Ascending aorta (tissue), 2 donors: ENCODE data around the gene LTN1. TPM values are rescaled to one million over a fixed set of nuclear protein-coding genes. Genes with fewer than 3 reads are reported as not detected.

Experiments used
- DNase-seq, 2 donors: peaks; one replicate each; pipeline ENCODE4 v3.0.0-alpha.2; 2019; ENCODE audit warnings: low spot score in 2 of 2
- H3K27ac ChIP-seq, 2 donors: fragments of 200-600 bp; sonication (generic); one replicate each; pipeline ENCODE4 v1.5.1; 2016 to 2017; ENCODE audit warnings: mild to moderate bottlenecking in 1 of 2
- H3K27me3 ChIP-seq: fragments of 200-600 bp; sonication (generic); one replicate; pipeline ENCODE4 v1.5.1; 2017
- H3K36me3 ChIP-seq, 2 donors: fragments of 200-600 bp; sonication (generic); one replicate each; pipeline ENCODE4 v1.5.1; 2016
- H3K4me1 ChIP-seq, 2 donors: fragments of 200-600 bp; sonication (generic); one replicate each; pipeline ENCODE4 v1.5.1; 2016 to 2017; ENCODE audit warnings: mild to moderate bottlenecking in 1 of 2
- H3K4me3 ChIP-seq, 2 donors: fragments of 200-600 bp; sonication (generic); one replicate each; pipeline ENCODE4 v1.5.1; 2016 to 2017; ENCODE audit warnings: mild to moderate bottlenecking in 1 of 2
- H3K9me3 ChIP-seq, 2 donors: fragments of 200-600 bp; sonication (generic); one replicate each; pipeline ENCODE4 v1.5.1; 2016
- intact Hi-C: fragments of 100-400 bp; cut with DNase I; formaldehyde crosslinking; loops from one replicate; pipeline ENCODE4 v1.15.1; 2023
- total RNA-seq: library from RNA; depleted of rRNA; stranded (reverse); fragments of >200 nt; gene quantifications from one replicate; pipeline ENCODE4 v1.1.0, GENCODE V29; 2016
- TF ChIP-seq, protein P1 (sequence below), 3 experiments: fragments of 200-600 bp in 2 of 3; fragments of 450-650 bp in 1 of 3; sonication (generic) in 2 of 3; IDR thresholded peaks; one replicate each; pipeline ENCODE4 v1.5.1; 2016 to 2019; ENCODE audit warnings: antibody characterized with exemption in 3 of 3, mild to moderate bottlenecking in 1 of 3, moderate library complexity in 1 of 3

Gene LTN1
- total RNA-seq, 1 donor from 2014 or later = 5.6 TPM

DNA sequence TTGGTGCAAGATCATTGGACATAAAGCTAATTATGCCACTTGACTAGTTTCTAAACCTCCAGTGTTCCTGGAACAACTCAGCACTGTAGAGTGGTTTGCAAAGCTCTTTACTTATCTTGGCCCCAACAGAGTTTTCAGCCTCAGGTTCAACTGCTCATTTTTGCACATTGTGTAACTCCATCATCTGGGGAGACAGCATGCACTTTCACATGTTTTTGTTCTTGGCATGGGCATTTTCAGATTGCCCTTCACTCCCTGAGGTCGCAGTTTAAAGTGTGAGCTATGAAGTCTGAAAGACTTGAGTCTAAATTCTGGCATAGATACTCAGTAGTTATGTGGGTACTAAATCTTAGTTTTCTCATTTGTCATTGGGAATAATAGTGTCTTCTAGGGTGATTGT lies 36.8 kb upstream of the LTN1 start:
- TF ChIP-seq, protein P1, sequence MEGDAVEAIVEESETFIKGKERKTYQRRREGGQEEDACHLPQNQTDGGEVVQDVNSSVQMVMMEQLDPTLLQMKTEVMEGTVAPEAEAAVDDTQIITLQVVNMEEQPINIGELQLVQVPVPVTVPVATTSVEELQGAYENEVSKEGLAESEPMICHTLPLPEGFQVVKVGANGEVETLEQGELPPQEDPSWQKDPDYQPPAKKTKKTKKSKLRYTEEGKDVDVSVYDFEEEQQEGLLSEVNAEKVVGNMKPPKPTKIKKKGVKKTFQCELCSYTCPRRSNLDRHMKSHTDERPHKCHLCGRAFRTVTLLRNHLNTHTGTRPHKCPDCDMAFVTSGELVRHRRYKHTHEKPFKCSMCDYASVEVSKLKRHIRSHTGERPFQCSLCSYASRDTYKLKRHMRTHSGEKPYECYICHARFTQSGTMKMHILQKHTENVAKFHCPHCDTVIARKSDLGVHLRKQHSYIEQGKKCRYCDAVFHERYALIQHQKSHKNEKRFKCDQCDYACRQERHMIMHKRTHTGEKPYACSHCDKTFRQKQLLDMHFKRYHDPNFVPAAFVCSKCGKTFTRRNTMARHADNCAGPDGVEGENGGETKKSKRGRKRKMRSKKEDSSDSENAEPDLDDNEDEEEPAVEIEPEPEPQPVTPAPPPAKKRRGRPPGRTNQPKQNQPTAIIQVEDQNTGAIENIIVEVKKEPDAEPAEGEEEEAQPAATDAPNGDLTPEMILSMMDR (IDR thresholded peaks at IDR 0.05) = no peak
- H3K27me3 ChIP-seq = no peaks in the 10 kb centered on the region
- H3K4me3 ChIP-seq = no peak overlapping the region
- peaks cover 3 to 8% of the 10 kb centered on the region in 2 donors for H3K4me1 ChIP-seq
- H3K27ac ChIP-seq = no peak overlapping the region
- H3K9me3 ChIP-seq = no peaks in the 10 kb centered on the region
- intact Hi-C loops = no loop called here
- no peak for DNase-seq
- H3K36me3 ChIP-seq = peaks cover 23 to 41% of the 10 kb centered on the region in 2 donors

DNA sequence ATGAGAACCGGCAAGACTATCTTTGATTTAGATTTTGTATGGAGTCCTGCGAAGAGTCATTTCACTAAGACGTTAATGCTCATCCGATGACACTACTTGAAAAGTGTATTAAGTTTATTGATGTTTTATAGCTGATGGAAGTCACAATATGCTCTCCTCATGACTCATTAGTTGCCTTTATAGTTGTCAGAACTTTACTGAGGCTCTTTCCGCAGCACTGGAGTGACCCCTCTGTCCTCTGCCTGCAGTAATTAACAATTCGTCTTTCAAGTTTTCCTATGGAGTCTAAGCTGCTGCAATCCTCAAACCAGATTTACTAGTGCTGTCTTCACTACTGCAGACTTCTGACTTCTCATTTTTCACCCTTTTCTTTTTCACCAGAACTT lies 32.6 kb upstream of the LTN1 start:
- Histone ChIP-seq H3K4me1 (peaks cover 3 to 8% of the 10 kb centered on the region in 2 donors), H3K36me3 (peaks cover 0 to 6% of the 10 kb centered on the region in 2 donors), H3K9me3 (no peaks in the 10 kb centered on the region), H3K27me3 (no peaks in the 10 kb centered on the region), H3K27ac (peak overlapping the region; percentile 97 to 98), H3K4me3 (peak overlapping the region; percentile 70 to 74)
- intact Hi-C loops = loop anchor here (2.0 kb wide), 1 partner anchor 33 kb away; the partner anchor contains the start of gene LTN1
- TF ChIP-seq, protein P1 (IDR thresholded peaks at IDR 0.05) = no peak
- no peak for DNase-seq

DNA sequence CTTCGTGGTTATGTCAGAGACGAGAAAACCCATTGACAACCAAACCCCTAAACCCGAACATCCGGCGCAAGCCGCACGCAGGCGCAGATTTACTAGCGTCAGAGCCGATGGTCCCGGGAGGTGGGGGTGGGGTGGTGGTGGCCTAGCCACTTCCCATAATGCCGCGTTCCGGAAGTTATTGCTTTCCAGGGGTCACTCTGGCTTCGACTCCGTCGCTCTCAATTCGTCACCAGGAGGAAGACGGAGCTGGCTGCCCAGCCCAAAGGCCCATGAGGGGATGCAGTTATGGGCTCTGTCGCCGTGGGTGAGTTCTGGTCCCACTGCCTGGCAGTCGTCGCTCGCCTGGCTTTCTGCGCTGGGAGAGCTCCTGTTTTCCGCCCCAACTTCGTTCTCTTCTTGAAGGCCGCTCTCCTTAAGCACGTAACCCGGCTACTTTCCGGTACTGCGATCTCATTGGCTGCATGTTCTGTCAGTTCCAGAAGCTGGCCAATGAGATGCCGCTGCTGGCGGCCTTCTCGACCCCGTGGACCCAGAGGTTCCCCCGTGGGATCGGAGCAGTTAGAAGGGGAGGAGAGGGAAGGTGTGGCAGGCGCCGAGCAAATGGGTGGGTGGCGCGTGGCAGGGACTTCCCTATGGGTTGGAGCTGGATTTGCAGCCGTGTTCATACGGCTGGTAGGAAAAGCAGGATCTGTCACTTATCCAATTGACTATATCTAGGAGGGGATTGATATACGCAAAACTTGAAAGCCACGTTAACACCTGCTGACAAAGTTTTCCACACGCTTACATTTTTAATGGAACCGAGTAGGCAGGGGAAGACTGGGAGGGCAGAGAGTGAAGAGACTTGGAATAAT lies 32.0 kb upstream of the LTN1 start, which contains the start of gene USP16:
Gene USP16, plus strand, starts transcription at position 195 of the 854 bp plus-strand sequence. CDS start 3,246 bp downstream, outside the sequence.
- Histone ChIP-seq H3K27me3 (no peaks in the 10 kb centered on the region), H3K27ac (peak within 1 kb of the TSS; percentile 97 to 98), H3K36me3 (peaks cover 0 to 6% of the 10 kb centered on the region in 2 donors), H3K9me3 (no peaks in the 10 kb centered on the region), H3K4me1 (peaks cover 3 to 8% of the 10 kb centered on the region in 2 donors), H3K4me3 (peak within 1 kb of the TSS; percentile 70 to 74)
- intact Hi-C loops = loop anchor here (1.0 to 2.0 kb wide), 3 partner anchors 22 to 49 kb away; partner anchors contain the start of genes CCT8 and LTN1
- DNase-seq = peak; percentile 90 to 98
- TF ChIP-seq, protein P1 (IDR thresholded peaks at IDR 0.05) = peak; percentile 13 to 29 (median 25)

DNA sequence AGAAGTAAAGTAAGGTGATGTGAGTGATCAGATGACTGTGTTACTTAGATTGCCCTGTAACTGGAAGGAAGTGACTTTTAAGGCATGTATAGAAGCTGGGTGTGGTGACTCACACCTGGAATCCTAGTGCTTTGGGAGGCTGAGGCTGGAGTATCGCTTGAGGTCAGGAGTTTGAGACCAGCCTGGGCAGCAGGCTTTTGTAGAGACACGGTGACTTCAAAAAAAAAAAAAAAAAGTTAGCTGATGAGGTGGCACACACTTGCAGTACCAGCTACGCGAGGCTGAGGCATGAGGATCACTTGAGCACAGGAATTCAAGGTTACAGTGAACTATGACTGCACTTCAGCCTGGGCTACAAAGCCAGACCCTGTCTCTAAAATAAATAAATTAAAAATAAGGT lies 29.5 kb upstream of the LTN1 start:
- no peak for DNase-seq
- Histone ChIP-seq H3K27ac (no peak overlapping the region), H3K4me3 (no peak overlapping the region), H3K27me3 (no peaks in the 10 kb centered on the region), H3K4me1 (peaks cover 3 to 14% of the 10 kb centered on the region in 2 donors), H3K9me3 (no peaks in the 10 kb centered on the region), H3K36me3 (no peaks in the 10 kb centered on the region)
- TF ChIP-seq, protein P1 (IDR thresholded peaks at IDR 0.05) = no peak
- intact Hi-C loops = no loop called here

DNA sequence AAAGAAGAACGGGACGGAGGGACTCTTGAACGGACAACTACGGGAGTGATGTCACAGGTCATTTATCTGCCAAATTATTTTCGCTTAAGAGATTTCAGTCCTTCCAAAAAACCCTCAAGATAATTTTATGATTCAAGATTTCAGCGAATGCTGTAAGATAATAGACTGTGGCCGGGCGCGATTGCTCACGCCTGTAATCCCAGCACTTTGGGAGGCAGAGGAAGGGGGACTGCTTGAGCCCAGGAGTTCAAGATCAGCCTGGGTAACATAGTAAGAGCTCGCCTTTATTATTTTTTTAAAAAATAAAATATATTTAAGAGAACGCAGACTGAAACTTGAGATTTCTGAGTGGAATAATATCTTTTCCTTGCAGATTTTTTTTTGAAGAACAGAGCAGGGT lies 25.9 kb upstream of the LTN1 start:
- Histone ChIP-seq H3K36me3 (peaks cover 0 to 7% of the 10 kb centered on the region in 2 donors), H3K27me3 (no peaks in the 10 kb centered on the region), H3K9me3 (no peaks in the 10 kb centered on the region), H3K27ac (peak overlapping the region; percentile 85 to 91), H3K4me1 (peaks cover 0 to 6% of the 10 kb centered on the region in 2 donors), H3K4me3 (peak overlapping the region; percentile 76 to 84)
- intact Hi-C loops = no loop called here
- TF ChIP-seq, protein P1 (IDR thresholded peaks at IDR 0.05) = no peak
- no peak for DNase-seq
